ENCODE data around the gene HTRA3.

The HTRA3 gene

DNA sequence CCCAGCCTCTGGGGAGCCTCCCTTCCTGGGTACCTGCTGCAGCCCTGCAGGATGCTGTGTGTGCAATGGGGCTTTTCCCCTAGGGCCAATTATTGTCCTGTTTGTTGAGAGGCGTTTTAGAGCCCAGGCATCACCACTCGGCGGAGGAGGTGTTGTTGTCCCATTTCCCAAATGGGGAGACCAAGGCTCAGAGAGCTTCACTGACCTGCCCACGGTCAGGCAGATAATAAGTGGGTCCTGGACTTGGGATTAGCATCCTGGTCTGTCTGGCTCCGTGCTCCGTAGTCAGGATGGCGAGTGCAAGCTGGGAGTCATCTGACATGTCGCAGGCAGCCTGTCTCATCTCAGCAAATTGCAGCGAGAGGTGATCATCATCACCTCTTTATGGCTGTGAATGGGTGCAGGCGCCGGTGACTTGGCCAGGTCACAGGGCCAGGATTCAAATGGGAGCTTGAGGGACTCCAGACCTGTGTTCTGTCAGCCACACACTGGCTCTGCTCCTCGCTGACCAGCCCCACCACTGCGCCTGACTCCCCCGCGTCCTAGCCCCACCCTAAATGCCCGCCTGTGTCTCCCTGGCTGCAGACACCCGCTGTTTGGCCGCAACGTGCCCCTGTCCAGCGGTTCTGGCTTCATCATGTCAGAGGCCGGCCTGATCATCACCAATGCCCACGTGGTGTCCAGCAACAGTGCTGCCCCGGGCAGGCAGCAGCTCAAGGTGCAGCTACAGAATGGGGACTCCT, 16.6 kb downstream of the HTRA3 start:
- CTCF ChIA-PET: no interaction called here
- TF ChIP-seq, protein P1, sequence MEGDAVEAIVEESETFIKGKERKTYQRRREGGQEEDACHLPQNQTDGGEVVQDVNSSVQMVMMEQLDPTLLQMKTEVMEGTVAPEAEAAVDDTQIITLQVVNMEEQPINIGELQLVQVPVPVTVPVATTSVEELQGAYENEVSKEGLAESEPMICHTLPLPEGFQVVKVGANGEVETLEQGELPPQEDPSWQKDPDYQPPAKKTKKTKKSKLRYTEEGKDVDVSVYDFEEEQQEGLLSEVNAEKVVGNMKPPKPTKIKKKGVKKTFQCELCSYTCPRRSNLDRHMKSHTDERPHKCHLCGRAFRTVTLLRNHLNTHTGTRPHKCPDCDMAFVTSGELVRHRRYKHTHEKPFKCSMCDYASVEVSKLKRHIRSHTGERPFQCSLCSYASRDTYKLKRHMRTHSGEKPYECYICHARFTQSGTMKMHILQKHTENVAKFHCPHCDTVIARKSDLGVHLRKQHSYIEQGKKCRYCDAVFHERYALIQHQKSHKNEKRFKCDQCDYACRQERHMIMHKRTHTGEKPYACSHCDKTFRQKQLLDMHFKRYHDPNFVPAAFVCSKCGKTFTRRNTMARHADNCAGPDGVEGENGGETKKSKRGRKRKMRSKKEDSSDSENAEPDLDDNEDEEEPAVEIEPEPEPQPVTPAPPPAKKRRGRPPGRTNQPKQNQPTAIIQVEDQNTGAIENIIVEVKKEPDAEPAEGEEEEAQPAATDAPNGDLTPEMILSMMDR (conservative IDR thresholded peaks at IDR 0.05; ENCODE audit: low read depth): no peak
- no peak for DNase-seq (ENCODE audit: low spot score)
- POLR2A ChIA-PET (ENCODE audit: low non-redundant PET): no interaction called here
- H3K27ac ChIP-seq: no peak overlapping the region

DNA sequence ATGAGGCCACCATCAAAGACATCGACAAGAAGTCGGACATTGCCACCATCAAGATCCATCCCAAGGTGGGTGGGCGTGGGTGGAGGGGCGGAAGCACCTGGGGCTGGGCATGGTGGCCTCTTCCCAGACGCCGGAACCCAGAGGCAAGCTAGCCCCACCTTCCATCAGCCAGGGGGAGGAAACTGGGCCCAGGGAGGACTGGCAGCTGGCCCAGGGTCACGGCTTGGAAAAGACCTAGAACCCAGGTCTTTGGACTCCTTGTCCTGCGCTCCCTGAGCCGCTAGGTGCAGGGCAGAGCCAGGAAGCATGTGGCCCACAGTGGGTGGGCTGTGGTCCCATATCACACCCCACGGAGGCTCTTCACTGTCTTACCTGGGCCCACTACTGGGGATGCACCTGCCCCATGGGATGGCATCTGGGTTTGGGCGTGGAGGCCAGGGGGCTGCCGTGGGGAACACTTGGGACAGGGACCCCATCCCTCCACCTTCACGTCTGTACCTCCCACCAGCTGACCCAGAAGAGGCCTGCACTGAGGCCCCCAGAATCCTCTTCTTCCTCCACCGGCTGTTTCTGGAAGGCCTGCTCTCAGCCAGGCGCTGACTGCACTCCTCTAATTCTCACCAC, 17.3 kb downstream of the HTRA3 start:
- TF ChIP-seq, protein P1 (conservative IDR thresholded peaks at IDR 0.05; ENCODE audit: low read depth): no peak
- H3K27ac ChIP-seq: no peak overlapping the region
- CTCF ChIA-PET: no interaction called here
- POLR2A ChIA-PET (ENCODE audit: low non-redundant PET): no interaction called here
- no peak for DNase-seq (ENCODE audit: low spot score)

DNA sequence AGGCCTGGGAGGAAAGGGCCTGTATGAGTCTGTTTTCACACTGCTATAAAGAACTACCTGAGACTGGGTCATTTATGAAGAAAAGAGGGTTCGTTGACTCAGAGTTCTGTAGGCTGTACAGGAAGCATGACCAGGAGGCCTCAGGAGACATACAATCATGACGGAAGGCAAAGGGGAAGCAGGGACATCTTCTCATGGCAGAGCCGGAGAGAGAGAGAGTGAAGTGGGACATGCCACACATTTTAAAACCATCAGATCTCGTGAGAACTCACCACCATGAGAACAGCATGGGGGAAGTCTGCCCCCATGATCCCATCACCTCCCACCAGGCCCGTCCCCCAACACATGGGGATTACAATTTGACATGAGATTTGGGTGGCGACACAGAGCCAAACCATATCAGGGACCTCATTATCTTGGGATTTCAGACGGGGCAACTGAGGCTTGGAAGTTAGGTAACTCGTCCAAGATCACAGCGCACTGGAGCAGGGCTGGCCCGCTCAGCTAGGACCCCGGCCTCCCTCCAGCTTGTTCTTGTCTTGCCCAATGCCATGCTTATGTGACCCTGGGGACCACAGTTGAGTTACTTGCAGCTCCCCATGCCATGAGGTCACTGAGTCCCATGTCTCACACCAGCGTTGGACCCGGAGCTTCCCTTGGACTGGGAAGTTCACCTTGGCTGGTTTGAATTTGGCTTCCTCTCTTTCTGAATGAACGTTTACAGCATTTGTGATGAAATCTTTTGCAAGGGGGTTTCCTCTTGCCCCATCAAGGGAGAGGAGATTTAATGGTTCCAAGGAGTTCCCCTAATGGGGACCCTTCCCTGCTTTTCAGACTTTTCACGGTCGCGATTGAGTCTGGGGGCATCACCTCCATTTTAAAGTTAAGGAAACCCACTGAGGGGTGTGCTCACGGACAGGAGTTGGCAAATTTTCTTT, 18.1 kb downstream of the HTRA3 start:
- H3K27ac ChIP-seq: no peak overlapping the region
- TF ChIP-seq, protein P1 (conservative IDR thresholded peaks at IDR 0.05; ENCODE audit: low read depth): no peak
- ChIA-PET CTCF (interaction anchor here (0.6 kb wide), 1 partner anchor 28 kb away, joined by 3 read pairs; no protein-coding TSS in a partner anchor), POLR2A (ENCODE audit: low non-redundant PET) (no interaction called here)
- no peak for DNase-seq (ENCODE audit: low spot score)

DNA sequence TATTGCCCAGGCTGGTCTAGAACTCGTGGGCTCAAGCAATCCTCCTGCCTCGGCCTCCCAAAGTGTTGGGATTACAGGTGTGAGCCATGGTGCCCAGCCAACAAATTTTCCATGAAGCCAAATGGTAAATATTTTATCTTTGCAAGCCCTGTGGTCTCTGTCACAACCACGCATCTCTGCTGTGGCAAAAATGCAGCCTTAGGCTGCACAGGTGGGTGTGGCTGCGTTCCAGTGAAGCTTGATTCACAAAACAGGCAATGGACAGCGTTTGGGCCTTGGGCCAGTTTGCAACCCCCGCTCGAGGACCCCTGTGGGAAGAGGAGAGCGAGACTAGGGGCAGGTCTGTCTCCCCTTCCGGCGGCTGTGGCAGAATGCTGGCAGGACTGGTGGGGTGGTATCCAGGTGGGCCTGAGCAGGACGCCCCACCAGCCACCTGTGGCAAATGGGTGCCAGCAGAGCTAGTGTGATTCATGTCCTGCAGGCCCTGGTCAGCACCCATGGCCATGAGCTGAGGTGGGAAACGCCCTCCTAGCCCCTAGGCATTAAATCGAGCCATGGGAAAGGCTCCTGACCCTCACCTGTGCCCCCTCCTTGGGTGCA, 19.7 kb downstream of the HTRA3 start:
- H3K27ac ChIP-seq: no peak overlapping the region
- DNase-seq (ENCODE audit: low spot score): no peak
- TF ChIP-seq, protein P1 (conservative IDR thresholded peaks at IDR 0.05; ENCODE audit: low read depth): no peak
- ChIA-PET POLR2A (ENCODE audit: low non-redundant PET) (no interaction called here), CTCF (no interaction called here)

DNA sequence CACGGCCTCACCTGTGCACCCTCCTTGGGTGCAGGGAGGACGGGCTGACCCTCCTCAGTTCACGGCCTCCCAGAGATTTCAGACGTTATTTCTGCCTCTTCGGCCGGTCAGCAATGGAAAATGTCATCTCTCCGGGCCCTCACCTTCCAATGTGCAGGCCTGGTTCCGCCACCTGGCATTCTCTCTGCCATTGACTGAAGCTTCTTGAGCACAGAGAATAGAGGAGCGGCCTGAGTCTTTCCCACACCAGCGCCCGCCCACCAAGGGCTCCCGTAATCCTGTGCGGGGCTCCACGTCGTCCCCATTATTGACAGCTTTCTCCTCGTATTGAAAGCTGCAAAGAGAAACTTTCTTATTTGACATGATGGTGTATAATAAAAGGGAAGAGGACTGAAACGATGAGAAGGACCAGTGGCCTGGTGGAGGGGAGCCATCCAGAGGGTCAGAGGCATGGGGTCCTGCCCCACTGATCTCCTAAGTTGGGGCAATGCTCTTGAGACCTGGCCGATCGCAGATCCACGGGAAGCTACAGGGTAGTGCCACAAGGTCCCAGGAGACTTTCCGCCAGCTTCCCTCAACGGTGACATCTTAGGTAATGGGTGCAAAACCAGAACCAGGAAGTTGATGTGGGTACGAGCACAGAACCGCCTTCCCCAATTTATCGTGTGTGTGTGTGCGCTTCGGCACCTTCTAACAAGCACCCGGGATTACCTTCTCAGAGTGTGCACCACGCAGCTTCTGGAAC, 20.6 kb downstream of the HTRA3 start:
- TF ChIP-seq, protein P1 (conservative IDR thresholded peaks at IDR 0.05; ENCODE audit: low read depth): no peak
- DNase-seq (ENCODE audit: low spot score): no peak
- ChIA-PET CTCF (no interaction called here), POLR2A (ENCODE audit: low non-redundant PET) (no interaction called here)
- H3K27ac ChIP-seq: no peak overlapping the region

DNA sequence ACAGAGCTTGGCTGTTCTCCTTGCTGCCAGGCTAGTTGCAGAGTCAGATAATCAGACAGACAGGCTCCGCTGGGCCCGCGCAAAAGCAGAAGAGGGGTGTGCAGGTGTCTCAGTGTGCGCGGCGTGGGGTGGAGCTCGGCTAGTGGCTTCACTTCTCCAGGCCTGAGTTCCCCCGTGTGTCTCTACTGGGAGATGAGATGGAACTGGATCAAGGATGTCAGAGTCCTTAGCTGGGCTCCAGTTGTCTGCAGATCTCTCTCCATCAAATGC, 21.1 kb downstream of the HTRA3 start:
- CTCF ChIA-PET: no interaction called here
- POLR2A ChIA-PET (ENCODE audit: low non-redundant PET): no interaction called here
- no peak overlapping the region for H3K27ac ChIP-seq
- TF ChIP-seq, protein P1 (conservative IDR thresholded peaks at IDR 0.05; ENCODE audit: low read depth): no peak
- no peak for DNase-seq (ENCODE audit: low spot score)

Measured in RWPE1 (cell line).